Sigmoid colon (tissue), 7 donors: ENCODE data around the gene STRA8. TPM values are rescaled to one million over a fixed set of nuclear protein-coding genes. Genes with fewer than 3 reads are reported as not detected.

Source experiments
- DNase-seq: peaks from one replicate; pipeline ENCODE4 v3.0.0-alpha.2; 2019
- H3K27ac ChIP-seq, 4 donors: fragments of 200-600 bp; sonication (generic); one replicate each; pipeline ENCODE4 v1.5.1; 2016 to 2019; ENCODE audit warnings: mild to moderate bottlenecking in 1 of 4
- H3K27me3 ChIP-seq, 3 donors: fragments of 200-600 bp; sonication (generic); one replicate each; pipeline ENCODE4 v1.5.1; 2019; ENCODE audit warnings: mild to moderate bottlenecking in 1 of 3
- H3K36me3 ChIP-seq, 4 donors: fragments of 200-600 bp; sonication (generic); one replicate each; pipeline ENCODE4 v1.5.1; 2016 to 2019
- H3K4me1 ChIP-seq, 4 donors: fragments of 200-600 bp; sonication (generic); one replicate each; pipeline ENCODE4 v1.5.1; 2017 to 2019
- H3K4me3 ChIP-seq, 4 donors: fragments of 200-600 bp; sonication (generic); one replicate each; pipeline ENCODE4 v1.5.1; 2017 to 2019; ENCODE audit warnings: mild to moderate bottlenecking in 2 of 4, moderate library complexity in 1 of 4
- H3K9me3 ChIP-seq, 4 donors: fragments of 200-600 bp in 3 of 4; sonication (generic) in 3 of 4; one replicate each; pipeline versions ENCODE4 v1.5.1 to v1.6.1; 2013 to 2019
- CTCF ChIP-seq, 4 experiments: fragments of 450-650 bp in 3 of 4; fragments of 200-600 bp in 1 of 4; IDR thresholded peaks; one replicate each; pipeline ENCODE4 v1.5.1; 2016 to 2019; ENCODE audit warnings: antibody characterized with exemption in 4 of 4, mild to moderate bottlenecking in 3 of 4, moderate library complexity in 2 of 4
- EP300 ChIP-seq, 4 donors: sonication (generic); formaldehyde crosslinking; IDR thresholded peaks; one replicate each; pipeline ENCODE4 v1.6.1; 2017; ENCODE audit warnings: antibody characterized with exemption in 4 of 4
- POLR2A ChIP-seq, 2 donors: fragments of 450-650 bp; IDR thresholded peaks; one replicate each; pipeline ENCODE4 v1.6.1; 2016; ENCODE audit warnings: antibody characterized with exemption in 2 of 2, mild to moderate bottlenecking in 2 of 2, moderate library complexity in 2 of 2
- POLR2AphosphoS5 ChIP-seq, 4 donors: sonication (generic); formaldehyde crosslinking; IDR thresholded peaks; one replicate each; pipeline ENCODE4 v1.6.1; 2017; ENCODE audit warnings: antibody characterized with exemption in 4 of 4
- WGBS, 2 donors: extraction: QIAGEN DNeasy Blood & Tissue Kit; methylation state at CpG; one replicate each; pipeline ENCODE4 v1.1.7; 2013; 5-methylcytosine and 5-hydroxymethylcytosine counted together
- intact Hi-C: fragments of 100-400 bp; cut with DNase I; formaldehyde crosslinking; loops from one replicate; pipeline ENCODE4 v1.15.1; 2023
- polyA plus RNA-seq, 3 donors: library from polyadenylated mRNA; stranded (reverse); fragments of 200-250 nt; gene quantifications; one replicate each; pipeline ENCODE4 v1.2.3, GENCODE V29; 2013
- total RNA-seq, 4 donors: library from RNA; depleted of rRNA; stranded (reverse); fragments of >200 nt; gene quantifications; one replicate each; pipeline ENCODE4 v1.1.0, GENCODE V29; 2016
- donor health status: healthy with polysubstance abuse.
- donor health status: Bipolar disorder and iron deficiency.
- donor health status: healthy.

STRA8 gene
- total and polyA plus RNA-seq, 7 donors = not detected

- H3K9me3 ChIP-seq = peaks cover 0 to 4% (median 0%) of the 10 kb centered on the region in 4 donors
- no peaks in the 10 kb centered on the region for H3K27me3 ChIP-seq
- H3K36me3 ChIP-seq = no peaks in the 10 kb centered on the region
- intact Hi-C loops = no loop called here
- H3K4me3 ChIP-seq = no peak overlapping the region
- no peak overlapping the region for H3K27ac ChIP-seq
- DNase-seq = peak; percentile 2
- WGBS, 2 donors = 64 to 83% methylated on average over 1 of the region's 1 CpG
- H3K4me1 ChIP-seq = peaks cover 0 to 15% (median 11%) of the 10 kb centered on the region in 4 donors
- TF ChIP-seq POLR2AphosphoS5 (IDR thresholded peaks at IDR 0.05) (no peak), EP300 (IDR thresholded peaks at IDR 0.05) (no peak), POLR2A (IDR thresholded peaks at IDR 0.05) (no peak), CTCF (IDR thresholded peaks at IDR 0.05) (no peak)
Measured at GRCh38 chr7:135265637-135266036, 32.0 kb downstream of the STRA8 start.

- no peaks in the 10 kb centered on the region for H3K36me3 ChIP-seq
- H3K4me1 ChIP-seq = no peaks in the 10 kb centered on the region
- DNase-seq = no peak
- H3K27ac ChIP-seq = no peak overlapping the region
- H3K9me3 ChIP-seq = peaks cover 0 to 4% (median 0%) of the 10 kb centered on the region in 4 donors
- TF ChIP-seq EP300 (IDR thresholded peaks at IDR 0.05) (no peak), POLR2A (IDR thresholded peaks at IDR 0.05) (no peak), CTCF (IDR thresholded peaks at IDR 0.05) (no peak), POLR2AphosphoS5 (IDR thresholded peaks at IDR 0.05) (no peak)
- intact Hi-C loops = no loop called here
- no peaks in the 10 kb centered on the region for H3K27me3 ChIP-seq
- WGBS, 2 donors = 92 to 93% methylated on average over 11 of the region's 11 CpGs
- no peak overlapping the region for H3K4me3 ChIP-seq
Measured at GRCh38 chr7:135269921-135270320, 36.3 kb downstream of the STRA8 start.

- no peak overlapping the region for H3K4me3 ChIP-seq
- no peaks in the 10 kb centered on the region for H3K9me3 ChIP-seq
- intact Hi-C loops = no loop called here
- H3K36me3 ChIP-seq = no peaks in the 10 kb centered on the region
- WGBS, 2 donors = 80 to 84% methylated on average over 23 of the region's 23 CpGs
- no peaks in the 10 kb centered on the region for H3K27me3 ChIP-seq
- no peak for DNase-seq
- TF ChIP-seq POLR2AphosphoS5 (IDR thresholded peaks at IDR 0.05) (no peak), CTCF (IDR thresholded peaks at IDR 0.05) (no peak), EP300 (IDR thresholded peaks at IDR 0.05) (no peak), POLR2A (IDR thresholded peaks at IDR 0.05) (no peak)
- no peaks in the 10 kb centered on the region for H3K4me1 ChIP-seq
- H3K27ac ChIP-seq = no peak overlapping the region
Measured at GRCh38 chr7:135270577-135271254, 37.1 kb downstream of the STRA8 start.

- TF ChIP-seq POLR2A (IDR thresholded peaks at IDR 0.05) (no peak), CTCF (IDR thresholded peaks at IDR 0.05) (no peak), POLR2AphosphoS5 (IDR thresholded peaks at IDR 0.05) (no peak), EP300 (IDR thresholded peaks at IDR 0.05) (no peak)
- 90% methylated on average over 10 of the region's 10 CpGs for WGBS, 2 donors
- no peak for DNase-seq
- H3K36me3 ChIP-seq = no peaks in the 10 kb centered on the region
- H3K4me1 ChIP-seq = no peaks in the 10 kb centered on the region
- H3K27me3 ChIP-seq = no peaks in the 10 kb centered on the region
- no peak overlapping the region for H3K4me3 ChIP-seq
- H3K9me3 ChIP-seq = no peaks in the 10 kb centered on the region
- intact Hi-C loops = no loop called here
- H3K27ac ChIP-seq = no peak overlapping the region
Measured at GRCh38 chr7:135271255-135271615, 37.6 kb downstream of the STRA8 start.

- Histone ChIP-seq H3K36me3 (no peaks in the 10 kb centered on the region), H3K4me3 (no peak overlapping the region), H3K27me3 (no peaks in the 10 kb centered on the region), H3K27ac (no peak overlapping the region), H3K9me3 (no peaks in the 10 kb centered on the region), H3K4me1 (no peaks in the 10 kb centered on the region)
- intact Hi-C loops = no loop called here
- no peak for DNase-seq
- 82 to 84% methylated on average over 3 of the region's 3 CpGs for WGBS, 2 donors
- TF ChIP-seq EP300 (IDR thresholded peaks at IDR 0.05) = no peak
- no peak for TF ChIP-seq POLR2AphosphoS5 (IDR thresholded peaks at IDR 0.05)
- TF ChIP-seq CTCF (IDR thresholded peaks at IDR 0.05) = no peak
- TF ChIP-seq POLR2A (IDR thresholded peaks at IDR 0.05) = no peak
Measured at GRCh38 chr7:135272303-135272702, 38.7 kb downstream of the STRA8 start.
